Keratinocyte (primary cell): ENCODE results near the gene ELOB. TPM values are rescaled to one million over a fixed set of nuclear protein-coding genes. Genes with fewer than 3 reads are reported as not detected.

Experiments used
- DNase-seq: peaks from one replicate; pipeline ENCODE4 v3.0.0-alpha.2; 2011; ENCODE audit warnings: low read depth, missing footprints, low spot score
- FAIRE-seq: peaks from 2 replicates; lab custom pipeline; 2011; peaks lifted over from hg19 to GRCh38; lab: Jason Lieb, UNC
- H2AFZ ChIP-seq: 2 replicates; pipeline ENCODE4 v1.6.0; 2012; ENCODE audit warnings: low read length, control low read depth, inconsistent platforms; ENCODE audit not compliant: control insufficient read depth
- H3K27ac ChIP-seq: 2 replicates; pipeline ENCODE4 v1.5.1; 2011; ENCODE audit warnings: low read length; ENCODE audit not compliant: control insufficient read depth, insufficient read depth
- H3K27me3 ChIP-seq: 3 replicates; pipeline ENCODE4 v1.6.0; 2011; ENCODE audit warnings: low read length; ENCODE audit not compliant: control insufficient read depth, insufficient read depth; ENCODE audit errors: extremely low read depth
- H3K36me3 ChIP-seq, 2 experiments: 2 replicates in 1 of 2; 3 replicates in 1 of 2; pipeline ENCODE4 v1.5.1; 2011; ENCODE audit warnings: low read length in 2 of 2, mild to moderate bottlenecking in 1 of 2; ENCODE audit not compliant: control insufficient read depth in 2 of 2, insufficient read depth in 2 of 2; ENCODE audit errors: extremely low read depth in 1 of 2
- H3K4me1 ChIP-seq: 3 replicates; pipeline ENCODE4 v1.5.1; 2011; ENCODE audit warnings: low read length; ENCODE audit not compliant: control insufficient read depth, insufficient read depth; ENCODE audit errors: extremely low read depth
- H3K4me2 ChIP-seq: 3 replicates; pipeline ENCODE4 v1.6.0; 2011; ENCODE audit warnings: low read depth, low read length; ENCODE audit not compliant: control insufficient read depth, insufficient read depth; ENCODE audit errors: extremely low read depth
- H3K4me3 ChIP-seq, 3 experiments: fragments of 200-600 bp in 1 of 3; sonication (generic) in 1 of 3; 2 replicates in 2 of 3; 3 replicates in 1 of 3; pipeline ENCODE4 v1.5.1; 2011 to 2016; ENCODE audit warnings: low read length in 3 of 3, mild to moderate bottlenecking in 3 of 3, control low read depth in 2 of 3, inconsistent platforms in 1 of 3, low read depth in 1 of 3, mixed read lengths in 1 of 3, mixed run types in 1 of 3, moderate library complexity in 1 of 3; ENCODE audit not compliant: control insufficient read depth in 2 of 3, insufficient read depth in 2 of 3; ENCODE audit errors: extremely low read depth in 1 of 3
- H3K79me2 ChIP-seq: 2 replicates; pipeline ENCODE4 v1.6.0; 2012; ENCODE audit warnings: low read length; ENCODE audit not compliant: control insufficient read depth, insufficient read depth
- H3K9ac ChIP-seq: 3 replicates; pipeline ENCODE4 v1.6.0; 2011; ENCODE audit warnings: low read length; ENCODE audit not compliant: control insufficient read depth, insufficient read depth; ENCODE audit errors: extremely low read depth
- H3K9me1 ChIP-seq: 3 replicates; pipeline ENCODE4 v1.6.0; 2011; ENCODE audit warnings: low read length; ENCODE audit not compliant: control insufficient read depth, insufficient read depth; ENCODE audit errors: extremely low read depth
- H3K9me3 ChIP-seq: 2 replicates; pipeline ENCODE4 v1.5.1; 2012; ENCODE audit warnings: low read depth, low read length; ENCODE audit not compliant: control insufficient read depth
- H4K20me1 ChIP-seq: 3 replicates; pipeline ENCODE4 v1.6.0; 2011; ENCODE audit warnings: low read length; ENCODE audit not compliant: control insufficient read depth, insufficient read depth; ENCODE audit errors: extremely low read depth
- EZH2 ChIP-seq: IDR thresholded peaks from one replicate; pipeline ENCODE4 v1.6.1; 2012; ENCODE audit warnings: inconsistent platforms, mild to moderate bottlenecking, low read length, moderate library complexity
- dilution Hi-C: fragments of 300-500 bp; cut with MboI; formaldehyde crosslinking; loops from one replicate; pipeline ENCODE4 v1.7.0; 2020; ENCODE audit warnings: low sequenced_read_pairs; ENCODE audit not compliant: extremely low pct_ligation_motif_present
- polyA plus RNA-seq, 5 experiments: library from polyadenylated mRNA; depleted of rRNA in 3 of 5; stranded (reverse) in 3 of 5; stranded (forward) in 1 of 5; unstranded in 1 of 5; fragments of >200 nt; gene quantifications; 1 replicate in 1 of 5; 2 replicates in 3 of 5; 3 replicates in 1 of 5; pipeline versions ENCODE4 v1.2.1 to v1.2.3, GENCODE V29; 2011 to 2012; ENCODE audit warnings: missing spikeins in 2 of 5, low read depth in 1 of 5, low replicate concordance in 1 of 5
- TF ChIP-seq, protein P1 (sequence below), 3 experiments: IDR thresholded peaks in 1 of 3; conservative IDR thresholded peaks in 1 of 3; optimal IDR thresholded peaks in 1 of 3; 2 replicates in 2 of 3; 3 replicates in 1 of 3; pipeline versions ENCODE3 to v1.5.1; 2011; ENCODE audit warnings: low read length in 3 of 3, mild to moderate bottlenecking in 3 of 3, moderate library complexity in 2 of 3, control low read depth in 1 of 3, inconsistent platforms in 1 of 3; ENCODE audit not compliant: insufficient read depth in 2 of 3; ENCODE audit errors: extremely low read depth in 1 of 3

ELOB gene
- polyA plus RNA-seq, 1 donor (not counting 4 experiments of a cell fraction or from before 2014, with no cell fraction given), result 235 TPM

DNA sequence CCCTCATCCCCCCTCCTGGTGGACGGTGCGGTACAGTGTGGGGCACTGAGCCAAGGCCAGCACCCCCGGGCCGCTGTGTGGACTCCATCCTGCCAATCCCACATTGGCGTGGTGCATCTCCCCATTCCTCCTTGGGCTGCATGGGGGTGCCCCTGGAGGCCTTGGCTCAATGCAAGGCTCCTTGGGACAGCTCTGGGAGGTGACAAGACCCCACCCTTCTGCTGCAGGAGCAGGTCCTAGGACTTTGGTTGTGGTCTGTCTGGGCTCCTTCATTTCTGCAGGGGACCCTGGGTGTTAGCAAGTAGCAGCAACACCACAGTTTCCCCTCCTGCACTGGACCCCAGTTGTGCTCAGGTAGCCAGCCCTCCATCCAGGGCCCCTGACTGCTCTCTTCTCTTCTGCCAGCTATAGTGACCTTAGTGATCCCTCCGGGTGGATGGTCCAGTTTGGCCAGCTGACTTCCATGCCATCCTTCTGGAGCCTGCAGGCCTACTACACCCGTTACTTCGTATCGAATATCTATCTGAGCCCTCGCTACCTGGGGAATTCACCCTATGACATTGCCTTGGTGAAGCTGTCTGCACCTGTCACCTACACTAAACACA, 41.3 kb upstream of the ELOB start:
- no peaks in the 10 kb centered on the region for H3K9me1 ChIP-seq
- H3K79me2 ChIP-seq, result no peaks in the 10 kb centered on the region
- H3K4me2 ChIP-seq, result no peak overlapping the region
- DNase-seq (no peak), FAIRE-seq (no peak)
- no peaks in the 10 kb centered on the region for H3K36me3 ChIP-seq
- no peak overlapping the region for H2AFZ ChIP-seq
- no peak overlapping the region for H3K9ac ChIP-seq
- H3K27ac ChIP-seq, result no peak overlapping the region
- TF ChIP-seq EZH2, result no peak
- TF ChIP-seq, protein P1, sequence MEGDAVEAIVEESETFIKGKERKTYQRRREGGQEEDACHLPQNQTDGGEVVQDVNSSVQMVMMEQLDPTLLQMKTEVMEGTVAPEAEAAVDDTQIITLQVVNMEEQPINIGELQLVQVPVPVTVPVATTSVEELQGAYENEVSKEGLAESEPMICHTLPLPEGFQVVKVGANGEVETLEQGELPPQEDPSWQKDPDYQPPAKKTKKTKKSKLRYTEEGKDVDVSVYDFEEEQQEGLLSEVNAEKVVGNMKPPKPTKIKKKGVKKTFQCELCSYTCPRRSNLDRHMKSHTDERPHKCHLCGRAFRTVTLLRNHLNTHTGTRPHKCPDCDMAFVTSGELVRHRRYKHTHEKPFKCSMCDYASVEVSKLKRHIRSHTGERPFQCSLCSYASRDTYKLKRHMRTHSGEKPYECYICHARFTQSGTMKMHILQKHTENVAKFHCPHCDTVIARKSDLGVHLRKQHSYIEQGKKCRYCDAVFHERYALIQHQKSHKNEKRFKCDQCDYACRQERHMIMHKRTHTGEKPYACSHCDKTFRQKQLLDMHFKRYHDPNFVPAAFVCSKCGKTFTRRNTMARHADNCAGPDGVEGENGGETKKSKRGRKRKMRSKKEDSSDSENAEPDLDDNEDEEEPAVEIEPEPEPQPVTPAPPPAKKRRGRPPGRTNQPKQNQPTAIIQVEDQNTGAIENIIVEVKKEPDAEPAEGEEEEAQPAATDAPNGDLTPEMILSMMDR (optimal IDR thresholded peaks at IDR 0.05 in 1 of 3, IDR thresholded peaks at IDR 0.05 in 1 of 3, conservative IDR thresholded peaks at IDR 0.05 in 1 of 3; ENCODE audit: extremely low read depth in 1 of 3, insufficient read depth in 2 of 3, low read length in 3 of 3), result no peak
- H3K4me3 ChIP-seq, result no peak overlapping the region
- no peaks in the 10 kb centered on the region for H3K9me3 ChIP-seq
- peaks cover 29% of the 10 kb centered on the region for H3K27me3 ChIP-seq
- no peaks in the 10 kb centered on the region for H3K4me1 ChIP-seq
- H4K20me1 ChIP-seq, result no peaks in the 10 kb centered on the region
- dilution Hi-C loops, result no loop called here

GRCh38 chr16:2817340-2818271, 40.5 kb upstream of the ELOB start:
- Histone ChIP-seq H3K9me3 (no peaks in the 10 kb centered on the region), H3K36me3 (no peaks in the 10 kb centered on the region), H3K27me3 (peaks cover 29% of the 10 kb centered on the region), H3K9ac (no peak overlapping the region), H3K27ac (no peak overlapping the region), H3K4me3 (peak overlapping the region in 1 of 3 experiments; percentile 29), H3K9me1 (no peaks in the 10 kb centered on the region), H3K4me2 (no peak overlapping the region), H4K20me1 (no peaks in the 10 kb centered on the region), H2AFZ (no peak overlapping the region), H3K4me1 (no peaks in the 10 kb centered on the region), H3K79me2 (no peaks in the 10 kb centered on the region)
- no peak for DNase-seq
- dilution Hi-C loops, result no loop called here
- no peak for FAIRE-seq
- TF ChIP-seq, protein P1 (optimal IDR thresholded peaks at IDR 0.05 in 1 of 3, IDR thresholded peaks at IDR 0.05 in 1 of 3, conservative IDR thresholded peaks at IDR 0.05 in 1 of 3; ENCODE audit: extremely low read depth in 1 of 3, insufficient read depth in 2 of 3, low read length in 3 of 3), result peak in 1 of 3 experiments; percentile 1
- no peak for TF ChIP-seq EZH2
